Activated naive CD4-positive, alpha-beta T cell treated with anti-CD3 and anti-CD28 coated beads, Interleukin-2, amount 50 U/mL, for 24 hours (primary cell): ENCODE data around the gene DDX27.
A peak's percentile ranks its signal among the peaks of the same experiment; 100 is the strongest.

Experiments used
- H3K27ac Mint-ChIP-seq: one replicate; pipeline ENCODE4 v1.8.0; 2021; ENCODE audit warnings: mild to moderate bottlenecking, mixed read lengths
- H3K27me3 Mint-ChIP-seq: one replicate; pipeline ENCODE4 v1.8.0; 2021; ENCODE audit warnings: mixed read lengths
- H3K36me3 Mint-ChIP-seq: one replicate; pipeline ENCODE4 v1.8.0; 2021; ENCODE audit warnings: mixed read lengths
- H3K4me1 Mint-ChIP-seq: one replicate; pipeline ENCODE4 v1.8.0; 2021; ENCODE audit warnings: mixed read lengths
- H3K4me3 Mint-ChIP-seq: one replicate; pipeline ENCODE4 v1.8.0; 2021; ENCODE audit warnings: mild to moderate bottlenecking, mixed read lengths
- H3K9me3 Mint-ChIP-seq: one replicate; pipeline ENCODE4 v1.8.0; 2021; ENCODE audit warnings: mixed read lengths

Gene DDX27

DNA sequence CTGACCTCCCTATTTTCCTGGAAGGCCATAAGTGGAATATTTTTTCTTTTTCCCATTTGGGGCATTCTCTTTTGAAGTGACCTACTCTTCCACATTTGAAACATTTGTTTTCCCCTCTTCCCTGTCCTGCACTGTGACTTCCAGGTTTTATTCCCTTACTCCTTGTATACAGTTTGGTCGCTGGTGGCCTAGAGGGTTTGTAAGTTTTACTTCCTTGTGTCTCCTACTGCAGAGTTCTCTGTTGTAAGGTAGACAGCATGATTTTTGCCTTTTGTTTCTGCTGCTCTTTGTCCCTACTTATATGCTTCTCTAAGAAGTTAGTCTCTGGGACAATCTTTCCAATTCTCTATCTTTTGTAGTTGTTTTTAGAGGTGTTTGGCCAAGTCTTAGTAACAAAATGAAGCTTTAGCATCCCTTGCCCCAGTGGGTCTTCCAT lies 66.0 kb downstream of the DDX27 start:
- H3K4me1 Mint-ChIP-seq = peaks cover 78% of the 10 kb centered on the region
- no peaks in the 10 kb centered on the region for H3K27me3 Mint-ChIP-seq
- peak overlapping the region; percentile 69 for H3K4me3 Mint-ChIP-seq
- peaks cover 90% of the 10 kb centered on the region for H3K36me3 Mint-ChIP-seq
- peak overlapping the region; percentile 85 for H3K27ac Mint-ChIP-seq
- H3K9me3 Mint-ChIP-seq = peaks cover 38% of the 10 kb centered on the region

DNA sequence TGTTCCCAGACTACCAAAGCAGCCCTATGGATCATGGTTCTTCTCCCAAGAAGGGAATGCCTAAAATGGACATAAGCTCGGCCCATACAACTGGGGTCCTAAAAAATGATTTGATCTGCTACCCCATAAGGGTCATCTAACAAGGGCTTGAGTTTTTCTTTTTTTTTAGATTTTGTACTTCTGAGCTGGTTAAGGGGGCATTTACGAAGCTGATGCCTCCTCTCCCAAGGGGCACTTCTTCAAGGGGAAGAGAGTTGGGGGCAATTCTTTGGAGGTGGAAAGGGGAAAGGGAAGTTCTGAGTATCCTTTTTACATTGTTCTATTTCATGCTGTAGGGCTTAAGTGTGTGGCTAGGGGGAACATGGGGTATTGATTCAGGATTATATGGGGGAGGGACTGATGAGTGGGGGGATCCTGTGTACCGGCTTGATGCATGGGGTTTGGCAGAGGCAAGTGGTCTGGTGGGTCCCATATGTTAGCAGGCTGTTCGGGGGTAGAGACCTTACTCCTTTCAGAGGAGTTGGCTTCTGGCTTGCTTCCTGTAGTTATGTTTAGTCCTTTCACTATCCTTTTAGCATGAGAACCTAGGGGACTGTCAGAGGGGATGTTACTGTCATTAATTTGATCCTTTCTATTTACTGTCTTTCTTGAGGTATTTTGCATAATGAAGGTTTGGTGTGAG lies 66.7 kb downstream of the DDX27 start:
- peaks cover 31% of the 10 kb centered on the region for H3K9me3 Mint-ChIP-seq
- H3K27me3 Mint-ChIP-seq = no peaks in the 10 kb centered on the region
- H3K27ac Mint-ChIP-seq = peak overlapping the region; percentile 96
- peaks cover 75% of the 10 kb centered on the region for H3K4me1 Mint-ChIP-seq
- H3K4me3 Mint-ChIP-seq = peak overlapping the region; percentile 69
- peaks cover 89% of the 10 kb centered on the region for H3K36me3 Mint-ChIP-seq

DNA sequence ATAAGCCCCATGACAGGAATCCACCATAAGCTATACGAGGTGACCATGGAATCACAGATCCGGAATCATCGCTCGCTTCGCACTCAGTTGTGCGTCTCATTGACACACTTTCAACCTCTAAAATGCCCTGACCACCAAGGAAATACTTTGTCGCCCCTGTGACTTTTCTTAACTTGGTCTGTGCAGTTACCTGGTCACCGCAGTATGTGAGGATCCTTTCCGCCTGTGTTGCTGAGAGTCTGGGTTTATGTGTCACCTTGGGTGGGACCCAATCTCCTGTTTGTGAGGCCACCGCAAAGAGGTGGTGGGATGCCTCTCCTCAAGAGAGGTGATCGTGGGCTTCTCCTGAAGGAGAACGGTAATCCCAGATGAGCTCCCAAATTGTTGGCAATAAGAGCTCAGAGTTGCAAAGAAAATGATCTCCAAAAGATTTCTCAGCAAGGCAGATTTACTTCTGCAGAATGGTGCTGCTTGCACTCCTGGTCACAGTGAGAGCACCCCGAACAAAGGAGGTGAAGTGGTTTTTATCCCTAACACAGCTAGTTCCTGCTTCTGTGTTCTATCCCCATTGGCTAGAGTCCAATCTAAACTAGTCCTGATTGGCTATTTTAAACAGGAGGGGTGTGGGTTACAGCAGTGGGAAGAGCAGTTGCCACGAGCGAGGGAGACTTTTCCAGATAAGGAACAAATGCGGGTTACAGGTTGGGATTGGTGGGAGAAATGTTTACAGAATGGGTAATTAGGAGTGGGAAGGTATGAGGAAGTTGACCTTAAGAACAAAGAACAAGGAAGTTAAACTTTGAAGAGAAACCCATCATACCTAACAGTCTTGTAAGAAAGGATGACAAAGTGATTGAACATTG lies 67.7 kb downstream of the DDX27 start:
- peaks cover 70% of the 10 kb centered on the region for H3K4me1 Mint-ChIP-seq
- H3K4me3 Mint-ChIP-seq = peak overlapping the region; percentile 73
- H3K27me3 Mint-ChIP-seq = no peaks in the 10 kb centered on the region
- H3K9me3 Mint-ChIP-seq = peaks cover 23% of the 10 kb centered on the region
- peak overlapping the region; percentile 96 for H3K27ac Mint-ChIP-seq
- H3K36me3 Mint-ChIP-seq = peaks cover 86% of the 10 kb centered on the region

DNA sequence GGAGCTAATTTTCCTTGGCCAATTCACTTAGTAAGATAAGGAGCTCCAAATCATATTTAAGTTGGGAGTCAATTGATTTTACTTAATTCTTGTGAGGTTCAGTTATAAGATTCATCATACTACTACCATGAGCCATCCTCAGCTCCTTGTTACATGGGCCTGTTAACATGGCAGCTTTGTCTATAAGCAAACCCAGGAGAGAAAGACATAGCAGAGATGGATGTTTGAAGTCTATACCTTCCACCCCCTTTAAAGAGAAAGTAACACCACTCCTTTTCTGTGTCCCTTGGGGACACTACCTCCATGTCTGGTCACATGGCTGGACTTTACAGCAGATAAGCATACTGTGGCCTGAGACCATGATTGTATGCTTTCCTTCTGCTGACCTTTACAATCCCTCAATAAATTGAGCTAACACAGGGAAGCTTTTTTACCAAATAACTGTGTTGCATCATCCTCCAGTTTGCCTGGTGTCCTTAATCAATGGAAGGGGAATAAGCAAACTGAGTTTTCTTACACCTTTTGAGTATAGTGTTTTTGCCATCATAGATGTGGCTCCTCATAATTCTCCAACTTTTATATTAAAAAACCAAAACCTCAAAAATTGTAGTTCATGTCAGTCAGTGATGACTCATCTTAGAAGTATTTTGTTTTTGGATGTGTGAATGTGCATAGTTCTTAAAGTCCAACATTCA lies 68.5 kb downstream of the DDX27 start:
- H3K27me3 Mint-ChIP-seq = no peaks in the 10 kb centered on the region
- H3K4me1 Mint-ChIP-seq = peaks cover 62% of the 10 kb centered on the region
- H3K36me3 Mint-ChIP-seq = peaks cover 78% of the 10 kb centered on the region
- H3K27ac Mint-ChIP-seq = peak overlapping the region; percentile 96
- peaks cover 23% of the 10 kb centered on the region for H3K9me3 Mint-ChIP-seq
- H3K4me3 Mint-ChIP-seq = peak overlapping the region; percentile 73

DNA sequence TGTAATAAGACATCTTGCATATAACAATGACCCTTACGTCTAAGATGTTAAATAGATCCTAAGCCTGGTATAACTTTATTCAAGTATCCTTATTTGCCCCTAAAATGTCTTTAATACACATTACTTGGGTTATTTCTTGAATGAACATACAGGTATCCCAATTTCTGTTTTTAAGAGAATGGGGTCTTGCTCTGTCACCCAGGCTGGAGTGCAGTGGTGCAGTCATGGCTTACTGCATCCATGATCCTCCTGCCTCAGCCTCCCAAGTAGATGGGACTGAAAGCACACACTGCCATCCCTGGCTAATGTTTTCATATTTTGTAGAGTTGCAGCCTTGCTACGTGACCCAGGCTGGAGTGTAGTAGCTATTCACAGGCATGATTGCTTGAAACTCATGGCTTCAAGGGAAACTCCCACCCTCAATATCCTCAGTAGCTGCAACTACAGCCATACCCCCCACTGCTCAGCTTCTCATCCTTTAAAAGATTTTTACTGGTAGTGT lies 69.1 kb downstream of the DDX27 start:
- Mint-ChIP-seq H3K27ac (peak overlapping the region; percentile 65), H3K4me3 (peak overlapping the region; percentile 73), H3K4me1 (peaks cover 56% of the 10 kb centered on the region), H3K27me3 (no peaks in the 10 kb centered on the region), H3K9me3 (peaks cover 22% of the 10 kb centered on the region), H3K36me3 (peaks cover 78% of the 10 kb centered on the region)

DNA sequence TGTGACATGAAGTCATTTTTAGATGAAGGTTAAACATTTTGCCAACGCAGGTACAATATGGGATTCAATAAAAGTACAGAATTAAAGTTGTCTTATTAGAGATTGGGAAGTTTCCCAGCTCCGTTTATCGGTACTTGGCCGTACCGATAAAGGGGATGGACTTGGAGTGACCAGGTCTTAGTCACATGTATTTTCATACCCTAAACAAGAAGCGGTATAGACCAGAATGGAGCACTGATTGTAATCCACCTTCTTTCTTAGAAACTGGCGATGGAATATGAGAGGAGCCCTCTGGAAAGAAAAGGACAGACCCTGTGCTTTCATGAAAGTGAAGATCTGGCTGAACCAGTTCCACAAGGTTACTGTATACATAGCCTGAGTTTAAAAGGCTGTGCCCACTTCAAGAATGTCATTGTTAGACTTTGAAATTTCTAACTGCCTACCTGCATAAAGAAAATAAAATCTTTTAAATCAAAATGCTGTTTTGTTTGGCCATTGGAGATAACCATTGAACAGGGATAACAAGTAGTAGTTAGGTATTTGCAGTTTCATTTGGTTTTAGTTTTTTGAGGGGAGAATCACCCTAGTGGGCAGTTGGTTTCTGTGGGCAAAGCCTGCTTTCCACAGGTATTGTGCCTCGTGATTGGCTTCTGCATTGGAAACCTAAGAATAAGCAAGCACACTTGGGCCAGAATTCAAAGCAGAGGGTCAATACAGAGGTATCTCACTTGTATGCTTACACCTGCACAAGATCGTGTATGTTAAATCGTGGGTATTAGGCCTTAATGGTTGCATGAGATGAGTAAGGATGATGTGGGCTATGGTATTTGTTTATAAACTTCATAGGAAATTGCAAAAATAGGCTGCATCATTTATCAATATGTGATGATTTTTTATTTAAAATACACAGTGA lies 69.8 kb downstream of the DDX27 start:
- Mint-ChIP-seq H3K27ac (peak overlapping the region; percentile 65), H3K4me3 (no peak overlapping the region), H3K36me3 (peaks cover 73% of the 10 kb centered on the region), H3K27me3 (no peaks in the 10 kb centered on the region), H3K4me1 (peaks cover 49% of the 10 kb centered on the region), H3K9me3 (peaks cover 14% of the 10 kb centered on the region)

DNA sequence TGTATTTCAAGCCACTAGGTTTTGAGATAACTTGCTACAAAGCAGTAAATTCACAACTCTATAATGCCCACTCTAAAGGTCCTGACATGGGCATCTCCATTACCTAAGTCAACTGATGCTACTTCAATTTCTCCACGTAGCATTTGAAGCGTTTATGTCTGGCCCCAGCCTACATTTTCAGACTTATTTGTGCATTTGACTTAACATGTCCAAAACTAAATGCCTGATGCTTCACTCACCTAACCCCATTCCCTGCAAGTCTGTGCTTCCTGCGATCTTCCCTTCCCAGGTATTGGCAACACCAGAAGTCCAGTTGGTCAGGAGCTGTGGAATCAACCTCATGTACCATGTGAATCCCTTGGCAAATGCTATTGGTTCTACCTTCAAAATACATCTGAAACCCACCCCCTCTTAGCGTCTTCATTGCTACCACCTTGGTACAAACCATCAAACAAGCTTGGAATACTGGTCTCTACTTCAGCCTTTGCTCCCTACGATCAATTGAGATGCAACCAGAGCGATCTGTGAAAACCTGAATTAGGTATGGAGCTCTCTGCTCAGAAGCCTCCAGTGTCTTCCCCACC lies 71.5 kb downstream of the DDX27 start:
- Mint-ChIP-seq H3K36me3 (peaks cover 65% of the 10 kb centered on the region), H3K4me1 (peaks cover 35% of the 10 kb centered on the region), H3K9me3 (peaks cover 5% of the 10 kb centered on the region), H3K4me3 (peak overlapping the region; percentile 45), H3K27me3 (no peaks in the 10 kb centered on the region), H3K27ac (peak overlapping the region; percentile 89)

DNA sequence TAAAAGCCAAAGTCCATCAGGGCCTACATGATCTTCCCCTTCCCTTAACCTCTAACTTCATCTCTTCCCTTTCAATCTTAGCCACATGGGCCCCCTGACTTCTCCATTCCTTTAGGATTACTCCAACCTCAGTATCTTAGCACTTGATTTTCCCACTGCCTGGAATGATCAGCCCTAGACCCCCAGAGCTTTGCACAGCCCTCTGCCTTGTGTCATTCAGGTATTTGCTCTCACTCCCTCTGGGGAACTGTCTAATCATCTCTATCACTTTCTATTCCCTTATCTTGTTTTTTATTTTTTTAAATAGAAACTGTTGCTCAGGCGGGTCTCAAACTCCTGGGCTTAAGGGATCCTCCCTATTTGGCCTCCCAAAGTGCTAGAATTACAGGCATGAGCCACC lies 72.0 kb downstream of the DDX27 start:
- H3K9me3 Mint-ChIP-seq = peaks cover 4% of the 10 kb centered on the region
- peak overlapping the region; percentile 89 for H3K27ac Mint-ChIP-seq
- H3K4me1 Mint-ChIP-seq = peaks cover 30% of the 10 kb centered on the region
- H3K27me3 Mint-ChIP-seq = no peaks in the 10 kb centered on the region
- peak overlapping the region; percentile 45 for H3K4me3 Mint-ChIP-seq
- peaks cover 60% of the 10 kb centered on the region for H3K36me3 Mint-ChIP-seq

DNA sequence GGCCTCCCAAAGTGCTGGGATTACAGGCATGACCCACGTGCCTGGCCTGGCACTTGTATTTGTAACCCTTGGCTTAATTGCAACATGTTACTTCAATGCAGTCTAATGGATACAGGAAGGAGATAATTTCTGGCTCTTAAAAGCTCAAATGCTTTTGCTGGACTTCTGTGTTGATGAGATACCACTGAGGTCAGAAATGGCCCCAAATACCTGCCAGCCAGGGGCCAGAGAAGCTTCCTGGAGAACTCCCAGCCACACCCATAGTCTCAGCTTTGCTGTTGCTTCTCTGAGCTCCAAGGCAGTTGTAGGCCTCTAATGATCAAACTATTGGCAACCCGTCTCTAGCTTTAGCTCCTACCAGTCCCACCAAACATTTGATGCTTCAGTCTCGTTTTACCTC lies 72.8 kb downstream of the DDX27 start:
- Mint-ChIP-seq H3K27me3 (no peaks in the 10 kb centered on the region), H3K36me3 (peaks cover 53% of the 10 kb centered on the region), H3K9me3 (peaks cover 3% of the 10 kb centered on the region), H3K4me3 (no peak overlapping the region), H3K27ac (no peak overlapping the region), H3K4me1 (peaks cover 23% of the 10 kb centered on the region)

DNA sequence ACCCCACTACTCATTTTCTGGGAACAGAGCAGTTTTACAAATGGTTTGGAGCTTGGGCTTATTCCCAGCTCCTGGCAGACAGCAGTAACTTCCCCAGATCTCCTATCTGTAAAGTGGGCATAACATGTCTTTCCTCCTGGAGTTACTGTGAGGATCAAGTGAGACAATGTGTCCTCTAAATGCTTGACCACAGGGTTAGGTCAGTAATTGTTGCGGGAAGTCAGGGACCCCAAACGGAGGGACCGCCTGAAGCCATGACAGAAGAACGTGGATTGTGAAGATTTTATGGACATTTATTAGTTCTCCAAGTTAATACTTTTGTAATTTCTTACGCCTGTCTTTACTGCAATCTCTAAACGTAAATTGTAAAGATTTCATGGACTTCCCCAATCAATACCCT lies 73.9 kb downstream of the DDX27 start:
- H3K4me1 Mint-ChIP-seq = peaks cover 19% of the 10 kb centered on the region
- H3K36me3 Mint-ChIP-seq = peaks cover 44% of the 10 kb centered on the region
- no peak overlapping the region for H3K4me3 Mint-ChIP-seq
- H3K27me3 Mint-ChIP-seq = no peaks in the 10 kb centered on the region
- H3K9me3 Mint-ChIP-seq = no peaks in the 10 kb centered on the region
- H3K27ac Mint-ChIP-seq = no peak overlapping the region
